ENCODE measurements around the gene SLC6A3.

SLC6A3 gene

GRCh38 chr5:1390861-1391600, 54.2 kb downstream of the SLC6A3 start:
- Histone ChIP-seq H3K36me3 (ENCODE audit: insufficient read depth, low read length) (no peaks in the 10 kb centered on the region), H3K9ac (ENCODE audit: low read depth, low read length, poor library complexity, severe bottlenecking) (no peak overlapping the region), H3K27me3 (ENCODE audit: insufficient read depth, low read length, poor library complexity, severe bottlenecking) (no peaks in the 10 kb centered on the region), H2AFZ (ENCODE audit: low read length) (no peak overlapping the region), H3K9me3 (ENCODE audit: insufficient read depth, low read depth, low read length) (no peaks in the 10 kb centered on the region), H3F3A (ENCODE audit: low read depth) (no peaks in the 10 kb centered on the region), H3K4me2 (ENCODE audit: low read depth, low read length, poor library complexity, severe bottlenecking) (no peak overlapping the region), H3K4me3 (ENCODE audit: low read length, poor library complexity, severe bottlenecking) (no peak overlapping the region), H3K4me1 (ENCODE audit: insufficient read depth, low read length, poor library complexity, severe bottlenecking) (peaks cover 13% of the 10 kb centered on the region), H3K79me2 (ENCODE audit: insufficient read depth, low read length) (no peaks in the 10 kb centered on the region), H4K20me1 (ENCODE audit: insufficient read depth, low read length, poor library complexity, severe bottlenecking) (no peaks in the 10 kb centered on the region), H3K9me2 (replicated peaks; ENCODE audit: low read depth, low read length) (no peaks in the 10 kb centered on the region)
- TF ChIP-seq CTCF (conservative IDR thresholded peaks at IDR 0.05; ENCODE audit: low read length) (no peak), EZH2phosphoT487 (IDR thresholded peaks at IDR 0.05; ENCODE audit: borderline replicate concordance) (no peak)

- Histone ChIP-seq H3K9me2 (replicated peaks; ENCODE audit: low read depth, low read length) (no peaks in the 10 kb centered on the region), H3F3A (ENCODE audit: low read depth) (no peaks in the 10 kb centered on the region), H2AFZ (ENCODE audit: low read length) (no peak overlapping the region), H3K36me3 (ENCODE audit: insufficient read depth, low read length) (no peaks in the 10 kb centered on the region), H3K4me2 (ENCODE audit: low read depth, low read length, poor library complexity, severe bottlenecking) (no peak overlapping the region), H3K79me2 (ENCODE audit: insufficient read depth, low read length) (no peaks in the 10 kb centered on the region), H3K4me3 (ENCODE audit: low read length, poor library complexity, severe bottlenecking) (no peak overlapping the region), H4K20me1 (ENCODE audit: insufficient read depth, low read length, poor library complexity, severe bottlenecking) (no peaks in the 10 kb centered on the region), H3K9me3 (ENCODE audit: insufficient read depth, low read depth, low read length) (no peaks in the 10 kb centered on the region), H3K9ac (ENCODE audit: low read depth, low read length, poor library complexity, severe bottlenecking) (no peak overlapping the region), H3K27me3 (ENCODE audit: insufficient read depth, low read length, poor library complexity, severe bottlenecking) (no peaks in the 10 kb centered on the region), H3K4me1 (ENCODE audit: insufficient read depth, low read length, poor library complexity, severe bottlenecking) (peaks cover 17% of the 10 kb centered on the region)
- TF ChIP-seq EZH2phosphoT487 (IDR thresholded peaks at IDR 0.05; ENCODE audit: borderline replicate concordance) = no peak
- no peak for TF ChIP-seq CTCF (conservative IDR thresholded peaks at IDR 0.05; ENCODE audit: low read length)
These were observed 54.9 kb downstream of the SLC6A3 start for GRCh38 chr5:1390333-1390732.

GRCh38 chr5:1388383-1388967, 56.8 kb downstream of the SLC6A3 start:
- Histone ChIP-seq H3K9me2 (replicated peaks; ENCODE audit: low read depth, low read length) (no peaks in the 10 kb centered on the region), H3K4me1 (ENCODE audit: insufficient read depth, low read length, poor library complexity, severe bottlenecking) (peaks cover 13% of the 10 kb centered on the region), H3K4me3 (ENCODE audit: low read length, poor library complexity, severe bottlenecking) (no peak overlapping the region), H4K20me1 (ENCODE audit: insufficient read depth, low read length, poor library complexity, severe bottlenecking) (no peaks in the 10 kb centered on the region), H3K9me3 (ENCODE audit: insufficient read depth, low read depth, low read length) (no peaks in the 10 kb centered on the region), H3F3A (ENCODE audit: low read depth) (no peaks in the 10 kb centered on the region), H2AFZ (ENCODE audit: low read length) (no peak overlapping the region), H3K36me3 (ENCODE audit: insufficient read depth, low read length) (no peaks in the 10 kb centered on the region), H3K4me2 (ENCODE audit: low read depth, low read length, poor library complexity, severe bottlenecking) (no peak overlapping the region), H3K27me3 (ENCODE audit: insufficient read depth, low read length, poor library complexity, severe bottlenecking) (no peaks in the 10 kb centered on the region), H3K9ac (ENCODE audit: low read depth, low read length, poor library complexity, severe bottlenecking) (no peak overlapping the region), H3K79me2 (ENCODE audit: insufficient read depth, low read length) (no peaks in the 10 kb centered on the region)
- no peak for TF ChIP-seq CTCF (conservative IDR thresholded peaks at IDR 0.05; ENCODE audit: low read length)
